Stimulated activated CD4-positive, alpha-beta T cell treated with anti-CD3 and anti-CD28 coated beads, Interleukin-1b, Interleukin-23, amount 100 ng/mL, for 4 hours (primary cell): ENCODE measurements around the gene PDE4B.

Experiments used
- DNase-seq, 2 donors: peaks; one replicate each; pipeline ENCODE4 v3.0.0-alpha.2; 2020; ENCODE audit warnings: low read depth in 2 of 2

Gene PDE4B

DNA sequence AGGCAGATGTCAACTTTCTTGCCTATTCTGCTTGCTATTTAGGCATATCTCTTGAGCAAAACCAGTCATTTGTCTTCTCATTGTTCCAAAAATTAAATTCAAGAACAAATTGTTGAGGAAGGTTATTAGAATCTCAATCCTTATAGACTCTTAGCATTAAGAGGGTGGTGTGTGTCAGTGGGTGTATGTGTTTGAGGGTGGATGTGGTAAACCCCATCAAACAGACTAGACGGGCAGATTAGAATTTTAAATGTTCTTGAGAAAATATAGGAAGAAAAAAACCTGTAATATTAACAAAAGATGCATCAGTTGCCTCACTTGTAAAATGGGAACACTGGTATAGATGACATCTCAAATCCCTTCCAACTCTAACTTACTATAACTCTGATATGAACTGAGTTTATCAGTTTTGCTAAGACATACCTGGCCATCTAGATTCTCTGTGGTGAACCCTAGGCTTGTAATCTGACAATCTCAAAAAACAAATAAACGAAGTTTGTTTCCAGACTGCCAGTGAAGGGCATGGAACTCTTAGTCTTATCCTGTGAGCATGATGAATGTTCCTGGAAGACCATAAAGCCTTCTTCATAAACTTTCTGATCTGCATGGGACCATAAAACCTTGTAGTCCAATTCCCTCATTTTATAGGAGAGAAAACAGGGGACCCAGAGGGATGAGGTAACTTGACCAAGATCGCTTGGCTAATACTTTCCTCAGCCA lies 564.9 kb downstream of the PDE4B start:
- no peak for DNase-seq

DNA sequence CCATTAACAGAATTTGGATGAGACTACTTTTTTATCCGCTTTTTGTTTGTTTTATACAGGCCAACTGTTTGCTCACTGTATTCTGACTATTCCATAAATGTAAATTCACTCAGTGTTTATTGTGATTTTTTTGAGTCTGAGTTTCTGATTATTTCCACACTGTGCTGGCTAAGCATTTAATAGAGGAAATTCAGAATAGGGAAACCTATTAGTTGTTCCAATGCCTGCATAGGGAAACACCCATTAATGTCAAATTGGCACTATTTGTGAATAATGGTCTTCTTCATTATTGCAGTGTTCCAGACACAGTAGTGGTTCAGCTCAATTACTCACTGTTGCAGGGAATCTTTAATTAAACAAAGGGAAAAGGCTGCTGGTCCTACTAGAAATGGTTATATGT lies 566.6 kb downstream of the PDE4B start:
- DNase-seq: no peak

DNA sequence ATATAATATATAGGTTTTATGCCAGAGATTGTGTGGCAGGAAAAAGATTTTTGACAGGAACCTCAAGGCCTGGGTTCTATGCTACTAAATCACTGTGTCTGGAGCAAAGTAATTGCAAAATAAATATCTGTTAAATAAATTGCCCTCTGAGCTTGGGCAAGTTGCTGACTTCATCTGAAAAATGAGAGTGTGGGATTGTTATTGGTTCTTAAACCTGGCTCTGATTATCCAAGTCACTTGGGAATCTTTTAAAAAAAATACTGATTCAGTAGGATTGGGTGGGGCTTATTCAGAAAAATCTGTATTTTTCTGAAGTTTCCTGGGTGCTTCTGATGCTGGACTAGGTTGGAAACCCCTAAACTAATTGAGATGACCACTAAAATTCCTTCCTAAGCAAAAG lies 567.1 kb downstream of the PDE4B start:
- DNase-seq: no peak

DNA sequence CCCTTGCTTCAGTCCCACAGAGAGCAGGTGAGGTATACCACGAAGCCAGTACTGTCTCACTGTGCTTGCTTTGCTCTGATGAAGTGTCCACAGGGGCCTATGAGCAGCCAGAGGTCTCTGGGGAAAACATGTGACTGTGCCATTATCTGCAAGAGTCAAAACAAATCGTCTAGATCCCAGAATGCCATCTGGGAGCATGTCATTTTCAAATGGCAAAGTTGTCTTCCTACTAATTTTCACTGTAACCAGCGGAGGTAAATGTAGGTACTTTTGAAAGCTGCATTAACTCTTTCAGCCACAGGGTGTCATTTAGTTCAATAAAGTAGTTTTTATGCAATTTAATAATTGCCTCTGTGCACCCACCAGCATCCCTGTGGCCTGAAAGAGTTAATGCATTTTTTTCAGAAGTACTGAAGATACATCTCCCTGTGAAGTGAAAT lies 567.6 kb downstream of the PDE4B start:
- DNase-seq: no peak

DNA sequence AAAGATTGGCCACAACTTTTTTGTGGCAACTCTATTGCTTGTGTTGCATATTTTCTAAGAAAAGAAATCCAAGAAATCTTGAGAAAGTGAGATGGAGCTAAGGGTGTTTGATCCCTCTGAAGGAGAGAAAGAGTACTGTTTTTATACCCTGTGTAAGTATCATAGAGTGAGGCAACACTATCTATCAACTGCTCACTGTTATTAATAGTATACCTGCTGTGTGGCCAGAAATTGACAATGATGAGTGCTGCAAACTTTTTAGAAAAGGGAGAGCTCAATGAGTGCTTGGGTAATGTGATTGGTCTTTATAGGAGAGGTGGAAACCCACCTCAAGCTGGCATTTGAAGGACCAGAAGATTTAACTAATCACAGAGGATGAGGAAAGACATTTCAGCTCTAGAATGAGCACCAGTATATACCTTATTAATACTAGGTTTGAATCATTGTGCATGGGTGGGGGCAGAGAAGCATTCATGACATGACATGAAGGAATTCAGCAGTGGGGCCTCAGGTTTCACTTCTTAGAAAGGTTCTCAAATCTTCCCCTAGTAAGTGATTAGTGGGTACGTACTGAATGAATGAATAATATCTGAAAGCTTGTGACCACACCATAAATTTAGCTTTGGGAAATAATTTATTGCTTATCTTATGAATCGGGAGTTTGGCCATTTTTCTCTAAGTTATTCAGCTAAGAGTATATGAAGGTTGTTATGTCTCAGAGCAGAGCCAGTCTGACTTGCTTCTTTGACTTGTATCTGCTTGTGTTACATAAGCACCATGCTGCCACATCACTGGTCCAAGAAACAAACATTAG lies 572.1 kb downstream of the PDE4B start:
- DNase-seq: no peak

DNA sequence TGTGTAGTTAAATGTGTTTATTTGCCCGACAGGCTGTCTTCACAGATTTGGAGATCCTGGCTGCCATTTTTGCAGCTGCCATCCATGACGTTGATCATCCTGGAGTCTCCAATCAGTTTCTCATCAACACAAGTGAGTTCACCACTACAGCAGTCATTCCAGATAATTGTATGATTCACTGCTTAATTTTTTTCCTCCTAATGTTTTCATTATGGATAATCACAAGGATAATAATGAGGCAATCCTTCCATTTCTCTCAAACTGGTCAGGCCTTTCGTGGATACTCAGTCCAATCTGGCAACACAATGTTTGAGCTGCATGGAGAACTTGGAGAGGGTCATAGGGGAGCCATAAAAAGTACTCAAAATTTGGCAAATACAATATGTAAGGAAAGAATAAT lies 572.9 kb downstream of the PDE4B start:
- no peak for DNase-seq

DNA sequence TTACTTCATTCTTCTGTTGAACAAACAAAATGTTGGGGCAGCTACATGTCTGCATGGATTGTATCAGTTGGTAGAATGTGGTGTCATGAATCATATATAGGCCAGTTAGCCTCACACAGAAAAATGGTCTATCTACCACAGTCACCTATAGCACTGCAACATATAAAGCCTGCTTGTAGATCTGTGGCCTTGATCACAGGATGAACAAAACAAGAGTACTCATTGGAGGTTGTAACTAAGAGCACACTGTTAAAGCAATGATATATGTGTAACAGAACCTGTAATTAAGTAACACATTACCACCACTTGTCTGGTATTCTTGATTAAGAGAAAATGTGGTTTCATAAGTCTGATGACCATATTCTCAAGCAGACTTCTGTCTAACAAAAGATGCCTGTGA lies 573.9 kb downstream of the PDE4B start:
- DNase-seq: no peak

DNA sequence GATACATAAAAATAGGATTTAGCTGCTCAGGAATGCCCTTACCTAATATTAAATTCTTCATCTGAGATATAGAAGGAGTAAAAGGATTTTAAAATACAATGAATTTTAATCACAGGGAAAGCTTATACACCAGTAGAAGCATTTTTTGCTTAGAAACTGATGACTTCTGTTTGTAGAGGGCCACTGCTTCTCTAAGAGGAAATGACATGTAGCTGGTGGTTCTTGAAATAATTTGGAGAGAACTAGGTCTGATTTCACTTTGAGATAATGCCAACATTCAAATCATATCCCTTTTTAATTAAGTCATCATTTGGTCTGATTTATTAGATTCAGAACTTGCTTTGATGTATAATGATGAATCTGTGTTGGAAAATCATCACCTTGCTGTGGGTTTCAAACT lies 574.7 kb downstream of the PDE4B start:
- DNase-seq: no peak

DNA sequence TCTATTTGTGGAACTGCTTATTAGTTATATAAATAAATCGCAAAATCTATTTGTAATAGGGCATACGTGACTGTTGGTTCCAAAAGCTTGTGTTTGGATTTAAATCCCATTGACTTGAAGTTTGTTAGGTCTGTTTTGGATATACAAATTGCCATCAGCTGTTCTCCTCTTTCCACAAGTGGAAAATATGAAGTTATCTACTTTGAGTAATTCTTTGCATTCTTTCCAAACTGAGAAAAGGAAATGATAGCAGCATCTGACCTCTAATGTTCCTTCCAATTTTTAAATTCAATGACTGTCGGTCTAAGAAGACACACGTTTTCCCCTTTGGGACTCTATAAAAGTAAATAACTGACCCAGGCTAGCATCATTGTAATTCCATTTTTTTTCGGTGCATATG lies 575.6 kb downstream of the PDE4B start:
- no peak for DNase-seq

DNA sequence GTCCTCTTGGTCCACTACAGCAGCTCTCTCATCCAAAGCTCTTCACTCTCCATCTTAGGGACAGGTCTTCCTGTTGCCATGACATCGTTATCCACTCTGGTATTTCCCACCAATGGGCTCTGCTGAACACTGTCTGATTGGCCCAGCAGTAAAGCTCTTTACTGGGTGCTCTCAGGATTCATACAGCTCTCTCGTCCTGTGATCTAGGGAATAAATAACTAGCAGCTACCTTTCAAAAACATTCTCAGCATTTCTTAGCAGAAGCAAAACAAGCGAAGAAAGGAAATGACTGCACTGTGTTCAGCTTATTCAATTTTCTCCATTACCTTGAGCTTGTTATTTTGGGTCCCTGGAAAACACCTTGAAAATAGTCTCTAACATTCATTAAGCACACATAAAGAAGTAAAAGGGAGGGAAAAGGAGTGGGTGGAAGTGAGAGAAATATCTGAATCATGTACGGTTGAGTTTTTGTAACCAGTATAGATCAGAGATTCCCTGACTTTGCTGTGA lies 577.8 kb downstream of the PDE4B start:
- DNase-seq: no peak

DNA sequence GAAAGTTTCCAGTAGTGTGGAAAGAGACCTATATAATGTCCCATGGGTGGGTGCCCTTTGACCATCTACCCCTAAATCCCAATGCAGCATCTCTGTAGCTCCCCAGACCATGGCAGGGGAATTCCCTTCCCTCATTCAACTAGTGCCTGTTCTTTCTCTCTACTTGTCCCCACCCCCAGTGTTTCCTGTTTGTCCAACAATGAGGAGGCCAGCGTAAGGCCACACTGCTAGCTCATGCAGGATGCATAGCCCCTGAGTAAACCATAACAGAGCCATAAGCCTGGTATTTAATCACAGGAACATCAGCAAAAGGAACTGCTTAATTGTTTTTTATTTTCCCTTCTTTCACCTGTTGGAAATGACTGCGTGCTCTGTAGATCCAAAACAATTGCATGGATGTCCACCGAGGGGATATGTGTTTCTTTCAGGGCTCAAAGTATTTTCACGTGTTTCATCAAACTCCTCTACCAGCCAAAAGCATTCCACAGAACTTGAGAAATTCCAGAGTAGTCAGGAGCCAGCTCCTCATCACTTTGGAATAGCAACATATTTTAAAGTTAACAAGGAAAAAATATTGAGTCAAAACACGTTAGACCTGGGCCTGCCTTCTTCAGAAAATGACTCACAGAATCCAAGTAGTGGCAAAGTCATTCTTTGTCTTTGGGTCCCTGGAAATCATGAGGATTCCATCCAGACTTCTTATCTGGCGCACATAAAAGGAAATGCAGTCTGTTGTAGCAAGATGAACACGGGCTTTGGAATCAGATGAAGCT lies 578.7 kb downstream of the PDE4B start:
- DNase-seq: no peak

DNA sequence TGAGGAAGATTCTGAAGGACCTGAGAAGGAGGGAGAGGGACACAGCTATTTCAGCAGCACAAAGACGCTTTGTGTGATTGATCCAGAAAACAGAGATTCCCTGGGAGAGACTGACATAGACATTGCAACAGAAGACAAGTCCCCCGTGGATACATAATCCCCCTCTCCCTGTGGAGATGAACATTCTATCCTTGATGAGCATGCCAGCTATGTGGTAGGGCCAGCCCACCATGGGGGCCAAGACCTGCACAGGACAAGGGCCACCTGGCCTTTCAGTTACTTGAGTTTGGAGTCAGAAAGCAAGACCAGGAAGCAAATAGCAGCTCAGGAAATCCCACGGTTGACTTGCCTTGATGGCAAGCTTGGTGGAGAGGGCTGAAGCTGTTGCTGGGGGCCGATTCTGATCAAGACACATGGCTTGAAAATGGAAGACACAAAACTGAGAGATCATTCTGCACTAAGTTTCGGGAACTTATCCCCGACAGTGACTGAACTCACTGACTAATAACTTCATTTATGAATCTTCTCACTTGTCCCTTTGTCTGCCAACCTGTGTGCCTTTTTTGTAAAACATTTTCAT lies 579.9 kb downstream of the PDE4B start:
- no peak for DNase-seq

DNA sequence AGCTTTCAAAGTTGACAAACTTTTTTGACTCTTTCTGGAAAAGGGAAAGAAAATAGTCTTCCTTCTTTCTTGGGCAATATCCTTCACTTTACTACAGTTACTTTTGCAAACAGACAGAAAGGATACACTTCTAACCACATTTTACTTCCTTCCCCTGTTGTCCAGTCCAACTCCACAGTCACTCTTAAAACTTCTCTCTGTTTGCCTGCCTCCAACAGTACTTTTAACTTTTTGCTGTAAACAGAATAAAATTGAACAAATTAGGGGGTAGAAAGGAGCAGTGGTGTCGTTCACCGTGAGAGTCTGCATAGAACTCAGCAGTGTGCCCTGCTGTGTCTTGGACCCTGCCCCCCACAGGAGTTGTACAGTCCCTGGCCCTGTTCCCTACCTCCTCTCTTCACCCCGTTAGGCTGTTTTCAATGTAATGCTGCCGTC lies 580.5 kb downstream of the PDE4B start:
- no peak for DNase-seq

DNA sequence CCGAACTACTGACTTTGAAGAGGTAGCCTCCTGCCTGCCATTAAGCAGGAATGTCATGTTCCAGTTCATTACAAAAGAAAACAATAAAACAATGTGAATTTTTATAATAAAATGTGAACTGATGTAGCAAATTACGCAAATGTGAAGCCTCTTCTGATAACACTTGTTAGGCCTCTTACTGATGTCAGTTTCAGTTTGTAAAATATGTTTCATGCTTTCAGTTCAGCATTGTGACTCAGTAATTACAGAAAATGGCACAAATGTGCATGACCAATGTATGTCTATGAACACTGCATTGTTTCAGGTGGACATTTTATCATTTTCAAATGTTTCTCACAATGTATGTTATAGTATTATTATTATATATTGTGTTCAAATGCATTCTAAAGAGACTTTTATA lies 581.5 kb downstream of the PDE4B start:
- no peak for DNase-seq

DNA sequence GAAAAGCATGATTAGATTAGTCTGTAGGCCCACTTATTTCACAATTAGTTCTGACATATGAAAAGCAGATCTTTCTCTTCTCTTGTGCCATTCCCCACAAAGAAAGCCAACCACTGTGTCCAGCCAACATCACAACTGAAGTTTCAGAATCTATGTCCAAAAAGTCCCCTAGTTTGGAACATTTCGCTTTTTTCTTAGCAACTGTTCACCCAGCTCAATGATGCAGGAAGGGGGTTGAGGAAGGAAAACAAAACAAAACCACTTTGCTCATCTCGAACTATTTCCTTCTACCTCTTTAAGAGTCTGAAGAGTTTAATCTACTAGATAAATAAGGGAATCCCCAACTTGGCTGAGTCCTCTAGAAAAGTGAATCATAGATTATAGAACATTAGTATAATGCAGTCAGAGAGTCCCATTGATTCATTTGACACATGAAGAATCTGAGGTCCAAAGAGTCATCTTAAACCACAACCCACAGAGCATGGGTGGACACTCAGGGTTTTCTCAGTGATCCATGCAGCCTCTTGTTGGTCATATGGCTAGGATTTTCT lies 581.9 kb downstream of the PDE4B start:
- DNase-seq: no peak

DNA sequence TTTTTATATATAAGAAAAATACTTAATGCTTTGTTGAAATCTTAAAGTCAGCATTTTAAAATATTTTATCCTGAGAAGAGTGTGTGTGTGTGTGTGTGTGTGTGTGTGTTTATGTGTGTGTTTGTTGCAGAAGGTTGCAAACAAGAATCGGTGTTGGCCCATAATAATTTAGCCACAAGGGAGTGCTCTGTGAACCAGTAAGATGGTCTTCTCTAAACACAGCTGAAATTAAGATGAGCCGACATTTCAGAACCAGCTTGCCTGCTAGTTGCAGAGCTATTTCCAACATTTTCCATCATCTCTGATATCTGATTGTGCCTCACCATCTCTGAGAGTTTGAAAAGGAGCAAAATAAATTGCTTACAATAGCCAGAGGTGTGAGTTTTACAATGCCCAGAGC lies 582.4 kb downstream of the PDE4B start:
- no peak for DNase-seq

DNA sequence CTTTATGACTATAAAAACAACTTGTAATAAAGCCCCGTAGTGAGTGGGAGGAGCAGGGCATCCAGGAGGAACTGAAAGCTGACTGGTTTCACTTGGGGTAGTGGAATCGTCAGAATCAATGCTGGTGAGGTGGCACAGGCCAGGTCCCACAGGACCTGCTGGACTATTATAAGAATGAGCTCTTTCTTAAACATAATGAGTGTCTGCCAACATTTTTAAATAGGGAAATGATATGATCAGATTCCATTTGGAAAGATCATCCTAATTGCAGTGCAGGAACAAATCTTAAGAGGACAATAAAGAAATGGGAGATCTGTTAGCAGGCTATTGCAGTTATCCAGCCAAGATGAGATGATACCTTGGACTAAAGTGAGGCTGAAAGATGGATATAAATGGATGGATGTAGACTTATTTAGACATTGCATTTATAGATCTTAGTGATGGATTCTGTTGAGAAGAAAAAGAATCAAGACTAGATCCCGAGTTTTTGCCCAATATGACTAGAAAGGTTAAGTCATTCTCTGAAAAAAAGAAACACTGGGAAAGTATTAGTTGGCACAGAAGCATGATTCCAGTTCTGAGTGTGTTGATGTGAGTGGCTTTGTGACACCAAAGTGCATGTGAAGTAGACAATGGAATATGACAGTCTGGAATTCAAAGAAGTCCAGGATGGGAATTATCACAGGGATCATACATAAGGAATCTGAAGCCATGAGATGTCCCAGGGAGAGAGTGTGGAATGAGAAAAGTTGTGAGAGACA lies 587.9 kb downstream of the PDE4B start:
- DNase-seq: no peak

DNA sequence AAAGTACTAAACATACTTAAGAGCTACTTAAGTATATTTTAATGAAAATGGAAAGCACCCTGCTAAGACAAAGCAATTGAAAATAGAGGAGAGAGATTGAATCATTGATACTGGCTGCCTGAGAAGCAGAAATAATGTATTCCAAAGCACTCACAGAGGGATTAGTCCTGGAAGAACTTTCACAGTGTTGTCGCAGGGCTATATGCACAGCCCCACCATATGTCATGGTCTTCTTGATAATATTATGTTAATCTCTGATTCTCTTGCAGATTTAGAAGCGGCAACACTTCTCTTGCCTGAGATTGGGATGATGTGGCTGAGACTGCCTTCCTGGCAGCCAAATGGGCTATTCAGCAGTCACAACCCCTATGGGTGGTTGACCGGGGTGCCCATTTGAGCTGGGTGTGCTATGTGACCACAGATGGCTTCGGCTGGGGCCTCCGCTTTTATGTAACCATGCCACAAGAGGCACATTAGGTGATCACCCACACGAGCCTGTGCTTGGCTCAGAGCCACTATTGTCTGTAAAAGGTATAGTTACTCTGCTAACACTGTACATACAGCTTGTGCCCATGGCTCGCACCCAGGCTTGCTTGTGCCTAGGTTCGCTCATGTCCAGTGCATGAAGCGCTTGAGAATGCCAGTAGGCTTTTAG lies 589.1 kb downstream of the PDE4B start:
- no peak for DNase-seq

DNA sequence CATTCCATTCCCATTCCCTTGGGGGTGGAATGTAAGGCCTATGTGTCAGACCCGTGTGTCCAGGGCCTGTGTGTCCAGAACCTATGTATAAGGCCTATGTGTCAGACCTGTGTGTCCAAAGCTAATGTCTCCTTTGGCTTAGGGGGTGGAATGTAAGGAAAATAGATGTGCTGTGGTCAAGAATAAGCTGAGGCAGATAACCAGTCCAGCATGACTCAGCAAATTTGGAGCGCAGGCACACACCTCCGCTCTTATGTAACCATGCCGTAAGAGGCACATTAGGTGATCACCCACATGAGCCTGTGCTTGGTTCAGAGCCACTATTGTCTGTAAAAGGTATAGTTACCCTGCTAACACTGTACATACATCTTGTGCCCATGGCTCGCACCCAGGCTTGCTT lies 590.5 kb downstream of the PDE4B start:
- no peak for DNase-seq

DNA sequence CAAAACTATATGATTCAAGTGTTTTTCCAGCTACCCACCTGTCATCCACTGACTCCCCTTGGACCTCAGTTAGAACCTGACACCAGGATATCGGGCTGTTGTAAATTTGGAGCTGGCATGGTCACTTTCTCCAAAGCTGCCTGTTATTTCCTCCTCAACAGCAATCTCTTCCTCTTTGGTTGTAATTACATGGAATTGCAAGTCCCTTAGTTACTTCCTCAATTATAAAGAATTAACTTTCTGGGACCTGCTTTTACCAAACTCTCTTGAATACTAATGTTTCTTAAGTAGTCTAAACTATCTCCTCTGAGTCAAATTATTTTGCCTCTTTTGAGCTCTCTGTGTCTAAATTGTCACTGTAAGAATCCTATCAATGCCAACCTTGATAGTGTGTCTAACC lies 590.9 kb downstream of the PDE4B start:
- DNase-seq: no peak
